ENCODE results near the gene FERMT2. TPM values are rescaled to one million over a fixed set of nuclear protein-coding genes. Genes with fewer than 3 reads are reported as not detected.

The FERMT2 gene
- total and polyA plus RNA-seq, 9 of the 15 experiments (the other 6 are each of a cell fraction or from before 2014, with no cell fraction given): 0.10 to 1.3 (median 0.40) TPM

DNA sequence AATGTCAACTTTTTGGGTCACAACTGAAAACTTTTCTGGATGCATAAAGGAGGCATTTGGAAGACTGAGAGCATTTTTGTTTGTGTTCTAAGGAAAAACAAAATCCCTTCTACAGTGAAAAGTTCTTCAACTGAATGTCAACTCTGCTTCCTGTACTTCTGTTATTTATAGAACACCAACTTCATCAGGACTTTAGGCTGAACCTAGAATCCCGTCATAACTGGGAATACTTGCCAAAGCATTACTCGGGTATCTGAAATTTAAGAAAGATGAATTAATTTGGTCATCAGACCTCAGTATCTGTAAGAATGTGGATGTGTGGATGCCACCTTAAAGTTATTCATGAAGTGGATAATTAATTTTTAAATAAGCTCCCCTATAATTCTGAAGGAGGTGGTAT is 73.2 kb downstream of the FERMT2 start:
- H3K9ac ChIP-seq (ENCODE audit: insufficient read depth in 1 of 2, low read depth in 2 of 2, low read length in 2 of 2): no peak overlapping the region
- no peaks in the 10 kb centered on the region for H3K36me3 ChIP-seq (ENCODE audit: control insufficient read depth, insufficient read depth, low read length)
- no peaks in the 10 kb centered on the region for H4K20me1 ChIP-seq (replicated peaks; ENCODE audit: control insufficient read depth, insufficient read depth, low read length)
- H3K4me1 ChIP-seq (replicated peaks in 1 of 2; ENCODE audit: control insufficient read depth in 2 of 2, insufficient read depth in 2 of 2, low read length in 2 of 2): no peaks in the 10 kb centered on the region
- no TSS peak for BruUV-seq (replicated peaks)
- WGBS (ENCODE audit: insufficient coverage, low coverage, missing lambda C conversion rate): 10% methylated on average over 2 of the region's 2 CpGs
- in situ Hi-C loops (cut with MboI) (no loop called here), intact Hi-C loops (cut with micrococcal nuclease) (no loop called here)
- TF ChIP-seq, protein P1, sequence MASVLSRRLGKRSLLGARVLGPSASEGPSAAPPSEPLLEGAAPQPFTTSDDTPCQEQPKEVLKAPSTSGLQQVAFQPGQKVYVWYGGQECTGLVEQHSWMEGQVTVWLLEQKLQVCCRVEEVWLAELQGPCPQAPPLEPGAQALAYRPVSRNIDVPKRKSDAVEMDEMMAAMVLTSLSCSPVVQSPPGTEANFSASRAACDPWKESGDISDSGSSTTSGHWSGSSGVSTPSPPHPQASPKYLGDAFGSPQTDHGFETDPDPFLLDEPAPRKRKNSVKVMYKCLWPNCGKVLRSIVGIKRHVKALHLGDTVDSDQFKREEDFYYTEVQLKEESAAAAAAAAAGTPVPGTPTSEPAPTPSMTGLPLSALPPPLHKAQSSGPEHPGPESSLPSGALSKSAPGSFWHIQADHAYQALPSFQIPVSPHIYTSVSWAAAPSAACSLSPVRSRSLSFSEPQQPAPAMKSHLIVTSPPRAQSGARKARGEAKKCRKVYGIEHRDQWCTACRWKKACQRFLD (CRISPR knock-in tag; IDR thresholded peaks at IDR 0.05): no peak
- no peak for TF ChIP-seq NEUROD1 (IDR thresholded peaks at IDR 0.05; ENCODE audit: borderline replicate concordance, low read depth, low read length, partially characterized antibody)
- H3K4me3 ChIP-seq: no peak overlapping the region
- no peaks in the 10 kb centered on the region for H3K27me3 ChIP-seq (ENCODE audit: control insufficient read depth in 2 of 2, insufficient read depth in 2 of 2, low read length in 2 of 2)
- CTCF ChIA-PET (ENCODE audit: low intra/inter-chr PET ratio): no interaction called here
- H3K9me1 ChIP-seq (ENCODE audit: control insufficient read depth, insufficient read depth, low read length): no peaks in the 10 kb centered on the region
- no peak overlapping the region for H3K4me2 ChIP-seq (ENCODE audit: insufficient read depth, low read length)
- H3K9me3 ChIP-seq (replicated peaks; ENCODE audit: control insufficient read depth, insufficient read depth, low read depth, low read length): no peaks in the 10 kb centered on the region
- H3K27ac ChIP-seq (ENCODE audit: extremely low read depth, low read depth, low read length): no peak overlapping the region
- DNase-seq (ENCODE audit: extremely low read depth in 1 of 4, low spot score in 3 of 4) (no peak), FAIRE-seq (no peak), ATAC-seq (no peak)
- no peak overlapping the region for H2AFZ ChIP-seq (ENCODE audit: low read depth, low read length)
- POLR2A ChIA-PET: no interaction called here
- no peaks in the 10 kb centered on the region for H3K79me2 ChIP-seq (ENCODE audit: control insufficient read depth, insufficient read depth, low read length)

DNA sequence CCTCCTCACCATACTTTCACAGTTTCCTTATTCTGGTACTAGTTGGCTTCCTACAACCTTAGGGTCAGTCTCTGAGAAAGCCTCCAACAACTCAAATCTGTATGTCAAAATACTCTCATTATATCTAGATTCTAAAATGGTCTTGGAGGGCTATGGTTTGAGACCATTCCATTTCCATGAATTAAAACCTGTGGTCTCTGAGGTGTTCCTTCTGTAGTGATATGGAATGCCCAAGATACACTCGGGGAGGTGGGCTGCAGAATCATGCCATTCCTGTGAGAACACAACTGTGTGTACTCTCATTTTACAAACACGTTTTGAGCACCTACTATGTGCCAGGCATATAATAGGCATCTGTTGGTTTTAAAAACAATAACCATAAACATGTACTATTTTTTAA is 74.0 kb downstream of the FERMT2 start:
- 0 out of 5 replicates have a peak, but pooled peaks cover 0 to 4% of the 10 kb centered on the region in 2 experiments for H3K27me3 ChIP-seq (ENCODE audit: control insufficient read depth in 2 of 2, insufficient read depth in 2 of 2, low read length in 2 of 2)
- H3K4me1 ChIP-seq (replicated peaks in 1 of 2; ENCODE audit: control insufficient read depth in 2 of 2, insufficient read depth in 2 of 2, low read length in 2 of 2): no peaks in the 10 kb centered on the region
- H2AFZ ChIP-seq (ENCODE audit: low read depth, low read length): no peak overlapping the region
- BruUV-seq (replicated peaks): no TSS peak
- no peak for ATAC-seq
- intact Hi-C loops (cut with micrococcal nuclease): no loop called here
- ChIA-PET CTCF (ENCODE audit: low intra/inter-chr PET ratio) (no interaction called here), POLR2A (no interaction called here)
- 0% methylated on average over 2 of the region's 2 CpGs for WGBS (ENCODE audit: insufficient coverage, low coverage, missing lambda C conversion rate)
- in situ Hi-C loops (cut with MboI): no loop called here
- FAIRE-seq: no peak
- H3K27ac ChIP-seq (ENCODE audit: extremely low read depth, low read depth, low read length): no peak overlapping the region
- no peak for DNase-seq (ENCODE audit: extremely low read depth in 1 of 4, low spot score in 3 of 4)
- no peaks in the 10 kb centered on the region for H3K36me3 ChIP-seq (ENCODE audit: control insufficient read depth, insufficient read depth, low read length)
- no peaks in the 10 kb centered on the region for H3K9me1 ChIP-seq (ENCODE audit: control insufficient read depth, insufficient read depth, low read length)
- H3K4me2 ChIP-seq (ENCODE audit: insufficient read depth, low read length): no peak overlapping the region
- no peak overlapping the region for H3K4me3 ChIP-seq
- H3K9ac ChIP-seq (ENCODE audit: insufficient read depth in 1 of 2, low read depth in 2 of 2, low read length in 2 of 2): no peak overlapping the region
- H4K20me1 ChIP-seq (replicated peaks; ENCODE audit: control insufficient read depth, insufficient read depth, low read length): no peaks in the 10 kb centered on the region
- no peaks in the 10 kb centered on the region for H3K9me3 ChIP-seq (replicated peaks; ENCODE audit: control insufficient read depth, insufficient read depth, low read depth, low read length)
- no peaks in the 10 kb centered on the region for H3K79me2 ChIP-seq (ENCODE audit: control insufficient read depth, insufficient read depth, low read length)
- TF ChIP-seq TRIM24 (IDR thresholded peaks at IDR 0.05) (no peak), HCFC1 (IDR thresholded peaks at IDR 0.05; ENCODE audit: low read depth, low read length) (no peak), DACH1 (IDR thresholded peaks at IDR 0.05; ENCODE audit: partially characterized antibody) (no peak)

All from K562 (cell line).